ENCODE data around the gene CCSER1.

The CCSER1 gene

GRCh38 chr4:90128961-90129495 lies 1.8 kb downstream of the CCSER1 start:
- DNase-seq (ENCODE audit: low read depth): no peak

GRCh38 chr4:90130076-90130475 lies 2.9 kb downstream of the CCSER1 start:
- no peak for DNase-seq (ENCODE audit: low read depth)

- DNase-seq (ENCODE audit: low read depth): no peak
Observed at GRCh38 chr4:90137555-90137954, 10.4 kb downstream of the CCSER1 start.

- DNase-seq (ENCODE audit: low read depth): no peak
Observed at GRCh38 chr4:90142081-90142480, 14.9 kb downstream of the CCSER1 start.

- no peak for DNase-seq (ENCODE audit: low read depth)
Observed at GRCh38 chr4:90145319-90145718, 18.1 kb downstream of the CCSER1 start.

- no peak for DNase-seq (ENCODE audit: low read depth)
Observed at GRCh38 chr4:90146306-90146705, 19.1 kb downstream of the CCSER1 start.

GRCh38 chr4:90148574-90149148 lies 21.5 kb downstream of the CCSER1 start:
- DNase-seq (ENCODE audit: low read depth): no peak

- no peak for DNase-seq (ENCODE audit: low read depth)
Observed at GRCh38 chr4:90152024-90152423, 24.8 kb downstream of the CCSER1 start.

- DNase-seq (ENCODE audit: low read depth): no peak
Observed at GRCh38 chr4:90159193-90159592, 32.0 kb downstream of the CCSER1 start.

- DNase-seq (ENCODE audit: low read depth): no peak
Observed at GRCh38 chr4:90160044-90160443, 32.9 kb downstream of the CCSER1 start.

- DNase-seq (ENCODE audit: low read depth): no peak
Observed at GRCh38 chr4:90162566-90162965, 35.4 kb downstream of the CCSER1 start.

- DNase-seq (ENCODE audit: low read depth): no peak
Observed at GRCh38 chr4:90163872-90164271, 36.7 kb downstream of the CCSER1 start.

GRCh38 chr4:90165883-90166282 lies 38.7 kb downstream of the CCSER1 start:
- no peak for DNase-seq (ENCODE audit: low read depth)

GRCh38 chr4:90171491-90171890 lies 44.3 kb downstream of the CCSER1 start:
- DNase-seq (ENCODE audit: low read depth): no peak

- DNase-seq (ENCODE audit: low read depth): no peak
Observed at GRCh38 chr4:90174621-90175023, 47.4 kb downstream of the CCSER1 start.

GRCh38 chr4:90181644-90182043 lies 54.5 kb downstream of the CCSER1 start:
- no peak for DNase-seq (ENCODE audit: low read depth)

GRCh38 chr4:90183254-90183653 lies 56.1 kb downstream of the CCSER1 start:
- no peak for DNase-seq (ENCODE audit: low read depth)

GRCh38 chr4:90184560-90184959 lies 57.4 kb downstream of the CCSER1 start:
- DNase-seq (ENCODE audit: low read depth): no peak

- DNase-seq (ENCODE audit: low read depth): no peak
Observed at GRCh38 chr4:90185416-90185815, 58.2 kb downstream of the CCSER1 start.

GRCh38 chr4:90186229-90186628 lies 59.0 kb downstream of the CCSER1 start:
- no peak for DNase-seq (ENCODE audit: low read depth)

- no peak for DNase-seq (ENCODE audit: low read depth)
Observed at GRCh38 chr4:90187148-90187884, 60.1 kb downstream of the CCSER1 start.

- DNase-seq (ENCODE audit: low read depth): no peak
Observed at GRCh38 chr4:90189178-90189577, 62.0 kb downstream of the CCSER1 start.

- no peak for DNase-seq (ENCODE audit: low read depth)
Observed at GRCh38 chr4:90189946-90190345, 62.8 kb downstream of the CCSER1 start.

- DNase-seq (ENCODE audit: low read depth): no peak
Observed at GRCh38 chr4:90190525-90190924, 63.3 kb downstream of the CCSER1 start.
